ENCODE data around the gene RGS9. TPM values are rescaled to one million over a fixed set of nuclear protein-coding genes. Genes with fewer than 3 reads are reported as not detected.
A peak's percentile ranks its signal among the peaks of the same experiment; 100 is the strongest.

The RGS9 gene
- total and polyA plus RNA-seq, 2 of the 13 experiments (the other 11 are each of a cell fraction or from before 2014, with no cell fraction given): 0.44 to 0.74 TPM

DNA sequence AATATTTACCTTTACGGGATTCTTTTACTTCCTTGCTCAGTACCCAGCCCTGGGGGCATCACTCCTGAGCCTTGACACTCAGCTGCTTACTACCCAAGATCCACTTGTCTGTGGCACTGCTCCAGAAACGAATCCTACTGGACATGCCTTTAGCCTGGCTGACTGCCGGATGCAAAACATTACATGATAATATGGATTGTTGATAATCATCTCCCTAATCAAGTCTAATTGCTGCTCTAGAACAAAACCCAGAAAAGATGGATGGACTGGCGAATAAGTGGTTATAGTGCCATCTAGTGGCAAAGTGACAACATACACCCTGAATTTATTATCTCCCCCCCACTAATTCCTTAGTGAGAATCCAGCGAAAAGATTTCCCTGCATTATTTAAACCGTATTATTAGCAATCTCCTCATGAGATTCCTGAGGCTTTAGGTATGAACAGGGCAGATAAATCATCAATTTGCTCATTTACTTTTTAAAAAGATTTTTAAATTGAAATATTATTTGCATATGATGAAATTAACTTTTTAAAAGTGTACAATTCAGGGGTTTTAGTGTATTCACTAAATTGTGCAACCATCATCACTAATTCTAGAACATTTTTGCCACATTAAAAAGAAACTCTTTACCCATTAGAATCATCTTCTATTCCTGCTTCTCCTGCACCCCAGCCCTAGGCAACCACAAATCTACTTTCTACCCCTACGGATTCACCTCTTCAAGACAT is 61.6 kb downstream of the RGS9 start:
- in situ Hi-C loops (cut with HindIII; ENCODE audit: extremely low pct_ligation_motif_present, low pct_unique_long_range_greater_than_20kb) (no loop called here), intact Hi-C loops (cut with micrococcal nuclease; ENCODE audit: unreplicated experiment) (no loop called here)
- Histone ChIP-seq H3K4me2 (ENCODE audit: low read depth, low read length) (no peak overlapping the region), H3K4me3 (replicated peaks in 1 of 3; ENCODE audit: insufficient read depth in 1 of 3, low read depth in 2 of 3, low read length in 3 of 3) (no peak overlapping the region), H3K79me2 (ENCODE audit: insufficient read depth, low read length) (no peaks in the 10 kb centered on the region), H4K20me1 (ENCODE audit: insufficient read depth, low read length) (no peaks in the 10 kb centered on the region; the same call in 1 of the 2 replicates), H3K27ac (ENCODE audit: extremely low read length, insufficient read depth, low read length) (no peak overlapping the region), H3K4me1 (ENCODE audit: insufficient read depth, low read length) (peaks cover 18% of the 10 kb centered on the region), H3K9me3 (ENCODE audit: low read length) (no peaks in the 10 kb centered on the region), H2AFZ (ENCODE audit: low read length) (no peak overlapping the region), H3K36me3 (replicated peaks in 1 of 2; ENCODE audit: control insufficient read depth in 1 of 2, insufficient read depth in 2 of 2, low read length in 2 of 2) (no peaks in the 10 kb centered on the region), H3K27me3 (ENCODE audit: control insufficient read depth in 1 of 2, insufficient read depth in 2 of 2, low read length in 2 of 2) (peaks cover 3 to 13% of the 10 kb centered on the region in 2 experiments; a peak in 4 of 5 replicates), H3K9ac (ENCODE audit: insufficient read depth, low read depth, low read length) (no peak overlapping the region)
- ChIA-PET CTCF (ENCODE audit: low intra/inter-chr PET ratio, low total read pairs) (no interaction called here), POLR2A (no interaction called here)
- DNase-seq (ENCODE audit: low spot score) (peak; percentile 47), ATAC-seq (no peak), FAIRE-seq (peak; percentile 77)
- WGBS (ENCODE audit: low lambda C conversion rate): 20% methylated on average over 7 of the region's 7 CpGs
- BruUV-seq (replicated peaks): no TSS peak
- no peak for TF ChIP-seq ZNF253 (CRISPR knock-in tag; IDR thresholded peaks at IDR 0.05; ENCODE audit: borderline replicate concordance)
- peak; percentile 60; the same call in 1 of the 2 replicates for TF ChIP-seq RAD21 (CRISPR knock-in tag; IDR thresholded peaks at IDR 0.05)
- no peak for TF ChIP-seq ZBTB21 (CRISPR knock-in tag; IDR thresholded peaks at IDR 0.05)
- TF ChIP-seq HNRNPH1 (optimal IDR thresholded peaks at IDR 0.05; ENCODE audit: low read depth, low read length): no peak
- TF ChIP-seq GFI1 (CRISPR knock-in tag; IDR thresholded peaks at IDR 0.05; ENCODE audit: borderline replicate concordance): no peak
- TF ChIP-seq MIXL1 (CRISPR knock-in tag; IDR thresholded peaks at IDR 0.05): peak; percentile 29; the same call in 1 of the 2 replicates
- TF ChIP-seq ETV6 (CRISPR knock-in tag; conservative IDR thresholded peaks at IDR 0.05): no peak
- TF ChIP-seq, protein P1, sequence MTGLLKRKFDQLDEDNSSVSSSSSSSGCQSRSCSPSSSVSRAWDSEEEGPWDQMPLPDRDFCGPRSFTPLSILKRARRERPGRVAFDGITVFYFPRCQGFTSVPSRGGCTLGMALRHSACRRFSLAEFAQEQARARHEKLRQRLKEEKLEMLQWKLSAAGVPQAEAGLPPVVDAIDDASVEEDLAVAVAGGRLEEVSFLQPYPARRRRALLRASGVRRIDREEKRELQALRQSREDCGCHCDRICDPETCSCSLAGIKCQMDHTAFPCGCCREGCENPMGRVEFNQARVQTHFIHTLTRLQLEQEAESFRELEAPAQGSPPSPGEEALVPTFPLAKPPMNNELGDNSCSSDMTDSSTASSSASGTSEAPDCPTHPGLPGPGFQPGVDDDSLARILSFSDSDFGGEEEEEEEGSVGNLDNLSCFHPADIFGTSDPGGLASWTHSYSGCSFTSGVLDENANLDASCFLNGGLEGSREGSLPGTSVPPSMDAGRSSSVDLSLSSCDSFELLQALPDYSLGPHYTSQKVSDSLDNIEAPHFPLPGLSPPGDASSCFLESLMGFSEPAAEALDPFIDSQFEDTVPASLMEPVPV (CRISPR knock-in tag; IDR thresholded peaks at IDR 0.05): no peak
- TF ChIP-seq SMAD1 (CRISPR knock-in tag; IDR thresholded peaks at IDR 0.05; ENCODE audit: borderline replicate concordance, low read depth): no peak
- no peak for TF ChIP-seq SOX13 (IDR thresholded peaks at IDR 0.05)
- TF ChIP-seq SOX13 (CRISPR knock-in tag; conservative IDR thresholded peaks at IDR 0.05 in 1 of 2, IDR thresholded peaks at IDR 0.05 in 1 of 2): no peak
- TF ChIP-seq XRCC5 (optimal IDR thresholded peaks at IDR 0.05; ENCODE audit: low read length): no peak
- TF ChIP-seq, protein P2, sequence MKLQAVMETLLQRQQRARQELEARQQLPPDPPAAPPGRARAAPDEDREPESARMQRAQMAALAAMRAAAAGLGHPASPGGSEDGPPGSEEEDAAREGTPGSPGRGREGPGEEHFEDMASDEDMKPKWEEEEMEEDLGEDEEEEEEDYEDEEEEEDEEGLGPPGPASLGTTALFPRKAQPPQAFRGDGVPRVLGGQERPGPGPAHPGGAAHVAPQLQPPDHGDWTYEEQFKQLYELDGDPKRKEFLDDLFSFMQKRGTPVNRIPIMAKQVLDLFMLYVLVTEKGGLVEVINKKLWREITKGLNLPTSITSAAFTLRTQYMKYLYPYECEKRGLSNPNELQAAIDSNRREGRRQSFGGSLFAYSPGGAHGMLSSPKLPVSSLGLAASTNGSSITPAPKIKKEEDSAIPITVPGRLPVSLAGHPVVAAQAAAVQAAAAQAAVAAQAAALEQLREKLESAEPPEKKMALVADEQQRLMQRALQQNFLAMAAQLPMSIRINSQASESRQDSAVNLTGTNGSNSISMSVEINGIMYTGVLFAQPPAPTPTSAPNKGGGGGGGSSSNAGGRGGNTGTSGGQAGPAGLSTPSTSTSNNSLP (IDR thresholded peaks at IDR 0.05; ENCODE audit: low read depth, low read length): peak; percentile 39; the same call in 1 of the 2 replicates
- TF ChIP-seq MEIS1 (CRISPR knock-in tag; IDR thresholded peaks at IDR 0.05; ENCODE audit: borderline replicate concordance): peak; percentile 38; the same call in 1 of the 2 replicates
- no peak for TF ChIP-seq ZNF124 (CRISPR knock-in tag; IDR thresholded peaks at IDR 0.05)
- TF ChIP-seq, protein P3, sequence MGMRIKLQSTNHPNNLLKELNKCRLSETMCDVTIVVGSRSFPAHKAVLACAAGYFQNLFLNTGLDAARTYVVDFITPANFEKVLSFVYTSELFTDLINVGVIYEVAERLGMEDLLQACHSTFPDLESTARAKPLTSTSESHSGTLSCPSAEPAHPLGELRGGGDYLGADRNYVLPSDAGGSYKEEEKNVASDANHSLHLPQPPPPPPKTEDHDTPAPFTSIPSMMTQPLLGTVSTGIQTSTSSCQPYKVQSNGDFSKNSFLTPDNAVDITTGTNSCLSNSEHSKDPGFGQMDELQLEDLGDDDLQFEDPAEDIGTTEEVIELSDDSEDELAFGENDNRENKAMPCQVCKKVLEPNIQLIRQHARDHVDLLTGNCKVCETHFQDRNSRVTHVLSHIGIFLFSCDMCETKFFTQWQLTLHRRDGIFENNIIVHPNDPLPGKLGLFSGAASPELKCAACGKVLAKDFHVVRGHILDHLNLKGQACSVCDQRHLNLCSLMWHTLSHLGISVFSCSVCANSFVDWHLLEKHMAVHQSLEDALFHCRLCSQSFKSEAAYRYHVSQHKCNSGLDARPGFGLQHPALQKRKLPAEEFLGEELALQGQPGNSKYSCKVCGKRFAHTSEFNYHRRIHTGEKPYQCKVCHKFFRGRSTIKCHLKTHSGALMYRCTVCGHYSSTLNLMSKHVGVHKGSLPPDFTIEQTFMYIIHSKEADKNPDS (CRISPR knock-in tag; IDR thresholded peaks at IDR 0.05): no peak
- no peak for TF ChIP-seq ARNT (IDR thresholded peaks at IDR 0.05)
- TF ChIP-seq, protein P4, sequence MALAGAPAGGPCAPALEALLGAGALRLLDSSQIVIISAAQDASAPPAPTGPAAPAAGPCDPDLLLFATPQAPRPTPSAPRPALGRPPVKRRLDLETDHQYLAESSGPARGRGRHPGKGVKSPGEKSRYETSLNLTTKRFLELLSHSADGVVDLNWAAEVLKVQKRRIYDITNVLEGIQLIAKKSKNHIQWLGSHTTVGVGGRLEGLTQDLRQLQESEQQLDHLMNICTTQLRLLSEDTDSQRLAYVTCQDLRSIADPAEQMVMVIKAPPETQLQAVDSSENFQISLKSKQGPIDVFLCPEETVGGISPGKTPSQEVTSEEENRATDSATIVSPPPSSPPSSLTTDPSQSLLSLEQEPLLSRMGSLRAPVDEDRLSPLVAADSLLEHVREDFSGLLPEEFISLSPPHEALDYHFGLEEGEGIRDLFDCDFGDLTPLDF (CRISPR knock-in tag; IDR thresholded peaks at IDR 0.05): no peak

Data from HepG2 (cell line).